Astrocyte (in vitro differentiated cells and primary cell): Measurements from ENCODE around the gene LBHD1.

Source experiments
- CTCF ChIP-seq: IDR thresholded peaks from 2 replicates; pipeline ENCODE4 v1.5.1; 2011; ENCODE audit warnings: low read depth, mild to moderate bottlenecking, inconsistent platforms, low read length, moderate library complexity; ENCODE audit not compliant: insufficient read depth
- EZH2 ChIP-seq: IDR thresholded peaks from 2 replicates; pipeline ENCODE4 v1.6.1; 2012; ENCODE audit warnings: mild to moderate bottlenecking, low read length, inconsistent platforms; ENCODE audit not compliant: insufficient read depth

GRCh38 chr11:62665599-62666258 lies 6.3 kb downstream of the LBHD1 start:
- no peak for TF ChIP-seq EZH2
- no peak for TF ChIP-seq CTCF
